ENCODE data around the gene UST.

- TF ChIP-seq CTCF (IDR thresholded peaks at IDR 0.05; ENCODE audit: insufficient read depth, low read length, poor library complexity, severe bottlenecking), result no peak
- no peak for TF ChIP-seq EZH2phosphoT487 (conservative IDR thresholded peaks at IDR 0.05; ENCODE audit: low read length)
Measured at GRCh38 chr6:148854096-148854495, 107.3 kb downstream of the UST start.

Measured in SU-DHL-6 (cell line).